Body of pancreas (tissue), 4 donors: ENCODE data around the gene THY1.

Experiments
- POLR2A ChIP-seq, 3 donors: fragments of 450-650 bp; IDR thresholded peaks; one replicate each; pipeline ENCODE4 v1.6.1; 2016; ENCODE audit warnings: antibody characterized with exemption in 3 of 3, mild to moderate bottlenecking in 2 of 3
- TF ChIP-seq, protein P1 (sequence below), 7 experiments: fragments of 450-650 bp in 4 of 7; fragments of 200-600 bp in 3 of 7; sonication (generic) in 3 of 7; IDR thresholded peaks; one replicate each; pipeline ENCODE4 v1.5.1; 2016 to 2019; ENCODE audit warnings: antibody characterized with exemption in 7 of 7

DNA sequence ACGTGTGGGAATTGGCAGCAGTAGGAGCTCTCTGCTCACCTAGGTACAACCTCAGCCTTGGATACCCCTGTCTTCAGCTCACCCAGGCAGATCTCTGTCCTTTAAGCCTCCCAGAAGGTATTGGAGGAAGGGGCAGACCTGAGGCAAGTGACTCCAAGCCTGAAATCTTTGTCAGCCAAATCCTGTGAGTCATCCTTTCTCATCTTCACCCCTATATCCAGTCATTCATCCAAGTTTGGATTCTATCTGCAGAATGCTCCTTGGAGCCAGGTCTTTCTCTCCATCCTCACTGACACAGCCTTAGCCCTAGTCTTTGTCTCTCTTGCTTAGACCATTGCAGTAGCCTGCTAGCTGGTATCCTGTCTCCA lies 10.4 kb upstream of the THY1 start:
- TF ChIP-seq POLR2A (IDR thresholded peaks at IDR 0.05) = no peak
- TF ChIP-seq, protein P1, sequence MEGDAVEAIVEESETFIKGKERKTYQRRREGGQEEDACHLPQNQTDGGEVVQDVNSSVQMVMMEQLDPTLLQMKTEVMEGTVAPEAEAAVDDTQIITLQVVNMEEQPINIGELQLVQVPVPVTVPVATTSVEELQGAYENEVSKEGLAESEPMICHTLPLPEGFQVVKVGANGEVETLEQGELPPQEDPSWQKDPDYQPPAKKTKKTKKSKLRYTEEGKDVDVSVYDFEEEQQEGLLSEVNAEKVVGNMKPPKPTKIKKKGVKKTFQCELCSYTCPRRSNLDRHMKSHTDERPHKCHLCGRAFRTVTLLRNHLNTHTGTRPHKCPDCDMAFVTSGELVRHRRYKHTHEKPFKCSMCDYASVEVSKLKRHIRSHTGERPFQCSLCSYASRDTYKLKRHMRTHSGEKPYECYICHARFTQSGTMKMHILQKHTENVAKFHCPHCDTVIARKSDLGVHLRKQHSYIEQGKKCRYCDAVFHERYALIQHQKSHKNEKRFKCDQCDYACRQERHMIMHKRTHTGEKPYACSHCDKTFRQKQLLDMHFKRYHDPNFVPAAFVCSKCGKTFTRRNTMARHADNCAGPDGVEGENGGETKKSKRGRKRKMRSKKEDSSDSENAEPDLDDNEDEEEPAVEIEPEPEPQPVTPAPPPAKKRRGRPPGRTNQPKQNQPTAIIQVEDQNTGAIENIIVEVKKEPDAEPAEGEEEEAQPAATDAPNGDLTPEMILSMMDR (IDR thresholded peaks at IDR 0.05) = no peak
